GM21723 (cell line): ENCODE results near the gene DLG2.
"Not testable (repeated sequence)": the region's sequence is repeated elsewhere in the genome, so short reads cannot be mapped to it uniquely, and the experiment has no call there.

ENCODE experiments used
- ATAC-seq: cut with Tn5 transposase; IDR thresholded peaks from one replicate; pipeline ENCODE4 v1.9.1; 2021; ENCODE audit warnings: mild to moderate bottlenecking, moderate library complexity; ENCODE audit not compliant: unreplicated experiment

The DLG2 gene

GRCh38 chr11:85349539-85349938 is 277.6 kb downstream of the DLG2 start:
- not testable (repeated sequence) for ATAC-seq

- no peak for ATAC-seq
Observed at GRCh38 chr11:85348945-85349344, 278.2 kb downstream of the DLG2 start.

- no peak for ATAC-seq
Observed at GRCh38 chr11:85347291-85347690, 279.9 kb downstream of the DLG2 start.

- ATAC-seq = no peak
Observed at GRCh38 chr11:85346484-85346883, 280.7 kb downstream of the DLG2 start.

GRCh38 chr11:85340846-85341245 is 286.3 kb downstream of the DLG2 start:
- ATAC-seq = not testable (repeated sequence)

- no peak for ATAC-seq
Observed at GRCh38 chr11:85318573-85318972, 308.6 kb downstream of the DLG2 start.

- peak; percentile 99 for ATAC-seq
Observed at GRCh38 chr11:85316967-85317366, 310.2 kb downstream of the DLG2 start.

GRCh38 chr11:85313741-85314140 is 313.4 kb downstream of the DLG2 start:
- no peak for ATAC-seq

GRCh38 chr11:85310479-85310878 is 316.7 kb downstream of the DLG2 start:
- ATAC-seq = no peak

GRCh38 chr11:85307366-85307765 is 319.8 kb downstream of the DLG2 start:
- no peak for ATAC-seq

GRCh38 chr11:85301895-85302678 is 325.1 kb downstream of the DLG2 start:
- no peak for ATAC-seq

- no peak for ATAC-seq
Observed at GRCh38 chr11:85299258-85299942, 327.7 kb downstream of the DLG2 start.

GRCh38 chr11:85295694-85296271 is 331.4 kb downstream of the DLG2 start:
- no peak for ATAC-seq

GRCh38 chr11:85281550-85281949 is 345.6 kb downstream of the DLG2 start:
- no peak for ATAC-seq

- ATAC-seq = no peak
Observed at GRCh38 chr11:85279267-85279666, 347.9 kb downstream of the DLG2 start.

- no peak for ATAC-seq
Observed at GRCh38 chr11:85277693-85278092, 349.5 kb downstream of the DLG2 start.

GRCh38 chr11:85276332-85276731 is 350.8 kb downstream of the DLG2 start:
- no peak for ATAC-seq

GRCh38 chr11:85270315-85270714 is 356.8 kb downstream of the DLG2 start:
- not testable (repeated sequence) for ATAC-seq

GRCh38 chr11:85269109-85269508 is 358.0 kb downstream of the DLG2 start:
- ATAC-seq = no peak

- ATAC-seq = no peak
Observed at GRCh38 chr11:85266646-85267045, 360.5 kb downstream of the DLG2 start.

GRCh38 chr11:85263328-85263727 is 363.8 kb downstream of the DLG2 start:
- ATAC-seq = no peak

GRCh38 chr11:85257837-85258236 is 369.3 kb downstream of the DLG2 start:
- ATAC-seq = no peak
